Lower leg skin (tissue), 4 donors: ENCODE measurements around the gene TMEM151B. TPM values are rescaled to one million over a fixed set of nuclear protein-coding genes. Genes with fewer than 3 reads are reported as not detected.
"Not testable (repeated sequence)": the region's sequence is repeated elsewhere in the genome, so short reads cannot be mapped to it uniquely, and the experiment has no call there.

ENCODE experiments used
- DNase-seq, 2 donors: peaks; one replicate each; pipeline ENCODE4 v3.0.0-alpha.2; 2019; ENCODE audit warnings: low spot score in 2 of 2
- H3K4me3 ChIP-seq: fragments of 200-600 bp; sonication (generic); 2 replicates; pipeline ENCODE4 v1.5.1; 2017; ENCODE audit warnings: mild to moderate bottlenecking, low read depth; ENCODE audit not compliant: poor library complexity, severe bottlenecking
- POLR2A ChIP-seq, 2 donors: fragments of 450-650 bp; IDR thresholded peaks; one replicate each; pipeline ENCODE4 v1.6.1; 2016 to 2017; ENCODE audit warnings: antibody characterized with exemption in 2 of 2, mild to moderate bottlenecking in 1 of 2, moderate library complexity in 1 of 2
- WGBS, 2 donors: methylation state at CpG; one replicate each; pipeline ENCODE4 v1.1.5; 2018; 5-methylcytosine and 5-hydroxymethylcytosine counted together
- intact Hi-C: fragments of 100-400 bp; cut with DNase I; formaldehyde crosslinking; loops from one replicate; pipeline ENCODE4 v1.15.0; 2023; ENCODE audit warnings: low total_unique reads
- total RNA-seq, 4 donors: library from RNA; depleted of rRNA; stranded (reverse); fragments of >200 nt; gene quantifications; one replicate each; pipeline ENCODE4 v1.1.0, GENCODE V29; 2016
- TF ChIP-seq, protein P1 (sequence below), 3 donors: fragments of 450-650 bp; IDR thresholded peaks; one replicate each; pipeline ENCODE4 v1.5.1; 2016; ENCODE audit warnings: antibody characterized with exemption in 3 of 3, mild to moderate bottlenecking in 3 of 3, moderate library complexity in 2 of 3

TMEM151B gene
- total RNA-seq, 4 donors from 2014 or later: 0.10 to 0.42 TPM; not detected in 2

DNA sequence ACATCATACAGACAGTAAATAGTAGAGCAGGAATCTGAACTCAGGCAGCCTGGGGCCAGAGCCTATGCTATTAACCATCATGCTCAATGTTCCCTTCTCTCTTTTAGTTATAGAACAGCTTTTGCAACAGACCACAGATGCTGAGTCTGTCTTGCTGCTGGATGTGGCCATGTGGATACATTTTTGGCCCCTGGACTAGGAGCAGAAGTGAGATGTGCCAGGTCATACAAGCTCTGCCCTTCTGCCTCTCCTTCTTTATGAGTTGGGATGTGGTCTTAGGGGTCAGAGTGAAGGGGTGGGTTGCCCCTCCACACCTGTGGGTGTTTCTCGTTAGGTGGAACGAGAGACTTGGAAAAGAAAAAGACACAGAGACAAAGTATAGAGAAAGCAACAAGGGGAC is 57.5 kb downstream of the TMEM151B start:
- DNase-seq: no peak
- intact Hi-C loops: no loop called here
- WGBS, 2 donors: 70% methylated on average over 2 of the region's 2 CpGs
- H3K4me3 ChIP-seq: no peak overlapping the region
- TF ChIP-seq, protein P1, sequence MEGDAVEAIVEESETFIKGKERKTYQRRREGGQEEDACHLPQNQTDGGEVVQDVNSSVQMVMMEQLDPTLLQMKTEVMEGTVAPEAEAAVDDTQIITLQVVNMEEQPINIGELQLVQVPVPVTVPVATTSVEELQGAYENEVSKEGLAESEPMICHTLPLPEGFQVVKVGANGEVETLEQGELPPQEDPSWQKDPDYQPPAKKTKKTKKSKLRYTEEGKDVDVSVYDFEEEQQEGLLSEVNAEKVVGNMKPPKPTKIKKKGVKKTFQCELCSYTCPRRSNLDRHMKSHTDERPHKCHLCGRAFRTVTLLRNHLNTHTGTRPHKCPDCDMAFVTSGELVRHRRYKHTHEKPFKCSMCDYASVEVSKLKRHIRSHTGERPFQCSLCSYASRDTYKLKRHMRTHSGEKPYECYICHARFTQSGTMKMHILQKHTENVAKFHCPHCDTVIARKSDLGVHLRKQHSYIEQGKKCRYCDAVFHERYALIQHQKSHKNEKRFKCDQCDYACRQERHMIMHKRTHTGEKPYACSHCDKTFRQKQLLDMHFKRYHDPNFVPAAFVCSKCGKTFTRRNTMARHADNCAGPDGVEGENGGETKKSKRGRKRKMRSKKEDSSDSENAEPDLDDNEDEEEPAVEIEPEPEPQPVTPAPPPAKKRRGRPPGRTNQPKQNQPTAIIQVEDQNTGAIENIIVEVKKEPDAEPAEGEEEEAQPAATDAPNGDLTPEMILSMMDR (IDR thresholded peaks at IDR 0.05): no peak
- TF ChIP-seq POLR2A (IDR thresholded peaks at IDR 0.05): no peak

- H3K4me3 ChIP-seq, intact Hi-C loops, DNase-seq: not testable (repeated sequence)
- WGBS, 2 donors: 39 to 43% methylated on average over 7 of the region's 9 CpGs
These were observed 58.0 kb downstream of the TMEM151B start for GRCh38 chr6:44328203-44328602.

- intact Hi-C loops: loop anchor here (10.0 kb wide), 1 partner anchor 235 kb away; no protein-coding TSS in a partner anchor
- 62 to 63% methylated on average over 5 of the region's 5 CpGs for WGBS, 2 donors
- no peak overlapping the region for H3K4me3 ChIP-seq
- no peak for DNase-seq
- no peak for TF ChIP-seq POLR2A (IDR thresholded peaks at IDR 0.05)
- TF ChIP-seq, protein P1 (IDR thresholded peaks at IDR 0.05): no peak
These were observed 59.6 kb downstream of the TMEM151B start for GRCh38 chr6:44329858-44330257.

GRCh38 chr6:44332585-44332984 is 62.3 kb downstream of the TMEM151B start:
- no peak for DNase-seq
- intact Hi-C loops: loop anchor here (10.0 kb wide), 1 partner anchor 238 kb away; no protein-coding TSS in a partner anchor
- TF ChIP-seq, protein P1 (IDR thresholded peaks at IDR 0.05): no peak
- TF ChIP-seq POLR2A (IDR thresholded peaks at IDR 0.05): no peak

DNA sequence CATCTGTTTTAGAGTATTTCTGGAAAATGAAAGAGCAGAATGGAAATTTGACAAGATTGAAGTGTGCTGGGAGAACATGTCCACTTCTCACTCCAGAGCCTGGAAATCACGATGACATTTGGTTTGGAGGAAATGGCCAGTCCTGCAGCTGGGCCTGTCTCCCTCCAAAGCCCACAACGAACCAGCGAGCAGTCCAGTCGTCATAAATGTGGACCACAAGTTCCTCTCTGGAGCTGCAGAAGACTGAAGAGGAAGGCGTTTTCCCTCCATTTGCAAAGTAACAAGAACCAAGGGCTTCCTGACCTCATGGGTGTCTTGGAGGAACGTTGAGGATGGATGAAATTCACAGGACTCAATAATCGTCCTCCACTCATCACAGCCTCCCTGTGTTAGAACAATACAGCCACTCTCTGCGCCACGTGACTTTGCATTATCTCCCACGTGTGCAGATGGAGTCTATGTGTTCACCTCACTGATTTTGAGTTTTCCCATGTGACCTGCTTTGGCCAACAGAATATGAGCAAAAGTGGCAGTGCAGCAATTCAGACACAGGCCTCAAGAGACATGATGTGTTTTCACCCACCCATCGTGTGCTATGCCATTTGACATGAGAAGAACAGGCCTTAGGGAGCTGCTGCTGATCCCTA is 63.1 kb downstream of the TMEM151B start:
- intact Hi-C loops: loop anchor here (10.0 kb wide), 1 partner anchor 239 kb away; no protein-coding TSS in a partner anchor
- TF ChIP-seq, protein P1 (IDR thresholded peaks at IDR 0.05): no peak
- TF ChIP-seq POLR2A (IDR thresholded peaks at IDR 0.05): no peak
- DNase-seq: no peak
- no peak overlapping the region for H3K4me3 ChIP-seq
- WGBS, 2 donors: 71 to 75% methylated on average over 11 of the region's 11 CpGs

More at GRCh38 chr6:44332585-44332984, 62.3 kb downstream of the TMEM151B start:
- WGBS, 2 donors: 47 to 52% methylated on average over 7 of the region's 7 CpGs
- no peak overlapping the region for H3K4me3 ChIP-seq

DNA sequence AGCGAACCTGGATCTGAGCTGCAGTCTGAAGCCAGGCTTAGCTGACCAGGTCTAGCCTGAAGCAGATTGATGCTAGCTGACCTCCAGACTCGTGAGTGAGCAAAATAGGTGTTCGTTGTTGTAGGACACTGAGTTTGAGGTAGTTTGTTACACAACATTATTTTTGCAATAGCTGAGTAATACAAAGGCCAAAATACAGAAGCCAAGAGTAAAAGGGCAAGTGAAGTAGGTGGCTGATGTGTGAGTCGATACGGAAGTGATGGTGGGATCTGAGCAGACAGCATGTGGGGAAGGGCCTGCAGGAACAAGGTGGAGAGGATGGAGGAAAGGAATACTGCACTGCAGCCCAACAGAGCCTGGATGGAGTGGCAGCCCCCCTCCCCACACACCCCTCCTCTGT is 63.7 kb downstream of the TMEM151B start:
- H3K4me3 ChIP-seq: no peak overlapping the region
- intact Hi-C loops: loop anchor here (10.0 kb wide), 1 partner anchor 239 kb away; no protein-coding TSS in a partner anchor
- whole genome bisulfite sequencing, 2 donors: 89 to 96% methylated on average over 5 of the region's 5 CpGs
- DNase-seq: no peak
- TF ChIP-seq, protein P1 (IDR thresholded peaks at IDR 0.05): no peak
- no peak for TF ChIP-seq POLR2A (IDR thresholded peaks at IDR 0.05)
